Lower lobe of right lung (tissue), 2 donors: ENCODE measurements around the gene DNAJC12. TPM values are rescaled to one million over a fixed set of nuclear protein-coding genes. Genes with fewer than 3 reads are reported as not detected.

Experiments used
- ATAC-seq, 2 donors: fragments of 200-7000 bp; cut with Tn5 transposase; one replicate each; pipeline ENCODE4 v1.9.1; 2020 to 2022; ENCODE audit warnings: mild to moderate bottlenecking in 2 of 2, moderate library complexity in 2 of 2
- DNase-seq: peaks from one replicate; pipeline ENCODE4 v3.0.0-alpha.2; 2020
- H3K27ac ChIP-seq: fragments of 200-600 bp; one replicate; pipeline ENCODE4 v1.8.0; 2022
- H3K27me3 ChIP-seq: fragments of 200-600 bp; one replicate; pipeline ENCODE4 v1.8.0; 2022; ENCODE audit warnings: low read depth
- H3K36me3 ChIP-seq: fragments of 200-600 bp; one replicate; pipeline ENCODE4 v1.8.0; 2022; ENCODE audit warnings: mild to moderate bottlenecking
- H3K4me1 ChIP-seq: fragments of 200-600 bp; one replicate; pipeline ENCODE4 v1.8.0; 2022
- H3K4me3 ChIP-seq: fragments of 200-600 bp; one replicate; pipeline ENCODE4 v1.8.0; 2022; ENCODE audit warnings: mild to moderate bottlenecking
- H3K9me3 ChIP-seq: fragments of 200-600 bp; one replicate; pipeline ENCODE4 v1.8.0; 2022
- CTCF ChIP-seq: fragments of 200-600 bp; IDR thresholded peaks from one replicate; pipeline ENCODE4 v1.8.0; 2022; ENCODE audit warnings: antibody characterized with exemption, mild to moderate bottlenecking
- intact Hi-C: fragments of 100-400 bp; cut with DNase I; formaldehyde crosslinking; loops from one replicate; pipeline ENCODE4 v1.11.0; 2022
- total RNA-seq: library from RNA; stranded (reverse); fragmentation: NEBNext Ultra II Directional; extraction: Animal tissue kit (Norgen Biotek cat#: 25700); gene quantifications from one replicate; pipeline ENCODE4 v1.2.1, GENCODE V29; 2021
- donor health status: DM: no; HTN: yes; CAD: no; lungs with severe emphysema.

The DNAJC12 gene
- total RNA-seq, 1 donor from 2014 or later, result 1.5 TPM

- Histone ChIP-seq H3K36me3 (no peaks in the 10 kb centered on the region), H3K27ac (no peak overlapping the region), H3K9me3 (no peaks in the 10 kb centered on the region), H3K4me1 (no peaks in the 10 kb centered on the region), H3K27me3 (no peaks in the 10 kb centered on the region), H3K4me3 (no peak overlapping the region)
- ATAC-seq, result no peak
- intact Hi-C loops, result no loop called here
- no peak for DNase-seq
- TF ChIP-seq CTCF, result no peak
Measured at GRCh38 chr10:67789769-67790168, 48.2 kb downstream of the DNAJC12 start.

- TF ChIP-seq CTCF, result peak; percentile 56
- intact Hi-C loops, result no loop called here
Measured at GRCh38 chr10:67788028-67788886, 49.7 kb downstream of the DNAJC12 start.

GRCh38 chr10:67785098-67785497 lies 52.9 kb downstream of the DNAJC12 start:
- DNase-seq (no peak), ATAC-seq (peak; percentile 32 to 46)
- no peaks in the 10 kb centered on the region for H3K9me3 ChIP-seq
- intact Hi-C loops, result no loop called here
- H3K27ac ChIP-seq, result no peak overlapping the region
- no peaks in the 10 kb centered on the region for H3K36me3 ChIP-seq
- H3K27me3 ChIP-seq, result no peaks in the 10 kb centered on the region
- H3K4me3 ChIP-seq, result no peak overlapping the region
- H3K4me1 ChIP-seq, result no peaks in the 10 kb centered on the region
- TF ChIP-seq CTCF, result no peak

More at GRCh38 chr10:67788028-67788886, 49.7 kb downstream of the DNAJC12 start:
- H3K9me3 ChIP-seq, result no peaks in the 10 kb centered on the region
- no peak overlapping the region for H3K4me3 ChIP-seq
- ATAC-seq (peak; percentile 69 to 74), DNase-seq (peak; percentile 68)
- H3K4me1 ChIP-seq, result no peaks in the 10 kb centered on the region
- no peaks in the 10 kb centered on the region for H3K36me3 ChIP-seq
- no peak overlapping the region for H3K27ac ChIP-seq
- no peaks in the 10 kb centered on the region for H3K27me3 ChIP-seq

GRCh38 chr10:67784474-67784873 lies 53.5 kb downstream of the DNAJC12 start:
- Histone ChIP-seq H3K36me3 (no peaks in the 10 kb centered on the region), H3K27ac (no peak overlapping the region), H3K4me3 (no peak overlapping the region), H3K27me3 (no peaks in the 10 kb centered on the region), H3K4me1 (no peaks in the 10 kb centered on the region), H3K9me3 (no peaks in the 10 kb centered on the region)
- intact Hi-C loops, result no loop called here
- DNase-seq (no peak), ATAC-seq (no peak)
- TF ChIP-seq CTCF, result no peak

- H3K27ac ChIP-seq, result no peak overlapping the region
- no peaks in the 10 kb centered on the region for H3K27me3 ChIP-seq
- no peaks in the 10 kb centered on the region for H3K36me3 ChIP-seq
- no peaks in the 10 kb centered on the region for H3K4me1 ChIP-seq
- no peak for TF ChIP-seq CTCF
- peak in 1 of 2 donors; percentile 54 for ATAC-seq
- no peak for DNase-seq
- H3K4me3 ChIP-seq, result no peak overlapping the region
- no peaks in the 10 kb centered on the region for H3K9me3 ChIP-seq
- intact Hi-C loops, result no loop called here
Measured at GRCh38 chr10:67783606-67784294, 54.2 kb downstream of the DNAJC12 start.
